H1 (cell line): Measurements from ENCODE around the gene RUFY1. TPM values are rescaled to one million over a fixed set of nuclear protein-coding genes. Genes with fewer than 3 reads are reported as not detected.
"Not testable (repeated sequence)": the region's sequence is repeated elsewhere in the genome, so short reads cannot be mapped to it uniquely, and the experiment has no call there.

ENCODE experiments used
- CTCF ChIA-PET: fragments of 300-600 bp; sonication (Branson Sonifier 250); formaldehyde crosslinking; loops from one replicate; lab custom pipeline; 2021; ENCODE audit not compliant: partially characterized antibody; lab: Charles Lee
- POLR2A ChIA-PET: fragments of 300-600 bp; sonication (Branson Sonifier 250); formaldehyde crosslinking; loops from one replicate; lab custom pipeline; 2021; ENCODE audit warnings: inconsistent platforms; ENCODE audit not compliant: partially characterized antibody; lab: Charles Lee
- DNase-seq, 2 experiments: peaks; one replicate each; pipeline versions ENCODE4 v3.0.0 to v3.0.0-alpha.2; 2010 to 2022; ENCODE audit warnings: low spot score in 2 of 2, low read depth in 1 of 2, mixed read lengths in 1 of 2
- FAIRE-seq: peaks from 2 replicates; lab custom pipeline; 2011; peaks lifted over from hg19 to GRCh38; lab: Jason Lieb, UNC
- H2AFZ ChIP-seq: 2 replicates; pipeline ENCODE4 v1.8.1; 2012; ENCODE audit warnings: low read length, inconsistent platforms
- H2AK5ac ChIP-seq: 2 replicates; pipeline ENCODE4 v1.6.1; 2013; ENCODE audit warnings: low read depth, low read length
- H2BK120ac ChIP-seq: replicated peaks from 2 replicates; pipeline ENCODE3; 2013; ENCODE audit warnings: low read depth, low read length, inconsistent platforms
- H2BK12ac ChIP-seq: 2 replicates; pipeline ENCODE4 v1.6.1; 2013; ENCODE audit warnings: low read depth, low read length
- H2BK15ac ChIP-seq: 2 replicates; pipeline ENCODE4 v1.6.1; 2013; ENCODE audit warnings: low read length
- H2BK20ac ChIP-seq: 2 replicates; pipeline ENCODE4 v1.6.1; 2013; ENCODE audit warnings: low read length
- H2BK5ac ChIP-seq: 2 replicates; pipeline ENCODE4 v1.6.1; 2013; ENCODE audit warnings: low read depth, low read length
- H3K14ac ChIP-seq: 2 replicates; pipeline ENCODE4 v1.6.1; 2013; ENCODE audit warnings: inconsistent platforms; ENCODE audit not compliant: insufficient read length
- H3K18ac ChIP-seq: 2 replicates; pipeline ENCODE4 v1.6.1; 2013; ENCODE audit warnings: low read length; ENCODE audit errors: extremely low read depth
- H3K23ac ChIP-seq: 2 replicates; pipeline ENCODE4 v1.6.1; 2013; ENCODE audit warnings: inconsistent platforms; ENCODE audit not compliant: insufficient read length
- H3K23me2 ChIP-seq: 2 replicates; pipeline ENCODE4 v1.6.1; 2013; ENCODE audit warnings: low read depth, low read length
- H3K27ac ChIP-seq: 2 replicates; pipeline ENCODE4 v1.6.1; 2011; ENCODE audit warnings: low read depth, low read length, inconsistent platforms
- H3K27me3 ChIP-seq, 4 experiments: replicated peaks in 1 of 4; 1 replicate in 1 of 4; 2 replicates in 3 of 4; pipeline versions ENCODE4 v1.6.1 to v1.8.1; 2011 to 2013; ENCODE audit warnings: low read length in 3 of 4, mild to moderate bottlenecking in 3 of 4, inconsistent platforms in 2 of 4, mixed read lengths in 2 of 4, moderate library complexity in 1 of 4; ENCODE audit not compliant: control insufficient read depth in 3 of 4, insufficient read depth in 3 of 4; ENCODE audit errors: extremely low read depth in 1 of 4
- H3K36me3 ChIP-seq, 4 experiments: 2 replicates each; pipeline versions ENCODE4 v1.6.1 to v1.8.1; 2011 to 2013; ENCODE audit warnings: mild to moderate bottlenecking in 4 of 4, low read length in 3 of 4, moderate library complexity in 2 of 4, control low read depth in 1 of 4, inconsistent platforms in 1 of 4; ENCODE audit not compliant: insufficient read depth in 4 of 4, control insufficient read depth in 2 of 4
- H3K4ac ChIP-seq: replicated peaks from 2 replicates; pipeline ENCODE3; 2013; ENCODE audit warnings: low read length, low read depth, mixed read lengths, inconsistent platforms; ENCODE audit not compliant: insufficient read length
- H3K4me1 ChIP-seq, 4 experiments: replicated peaks in 1 of 4; 1 replicate in 1 of 4; 2 replicates in 3 of 4; pipeline versions ENCODE4 v1.6.1 to v1.8.1; 2011 to 2013; ENCODE audit warnings: low read length in 3 of 4, inconsistent platforms in 2 of 4, mixed read lengths in 1 of 4; ENCODE audit not compliant: insufficient read depth in 4 of 4, control insufficient read depth in 3 of 4
- H3K4me2 ChIP-seq, 2 experiments: 2 replicates each; pipeline versions ENCODE4 v1.6.1 to v1.8.1; 2011 to 2013; ENCODE audit warnings: low read depth in 2 of 2, low read length in 2 of 2, control low read depth in 1 of 2, inconsistent platforms in 1 of 2, mild to moderate bottlenecking in 1 of 2; ENCODE audit not compliant: insufficient read depth in 1 of 2
- H3K4me3 ChIP-seq, 4 experiments: fragments of 200-600, 300-600 bp in 1 of 4; sonication (generic), shearing (Covaris generic), sonication (Bioruptor Twin) in 1 of 4; 2 replicates each; pipeline versions ENCODE4 v1.5.1 to v1.8.1; 2011 to 2016; ENCODE audit warnings: low read length in 4 of 4, low read depth in 3 of 4, control low read depth in 2 of 4, inconsistent platforms in 2 of 4, mild to moderate bottlenecking in 2 of 4, mixed read lengths in 1 of 4, moderate library complexity in 1 of 4; ENCODE audit not compliant: insufficient read depth in 2 of 4; ENCODE audit errors: extremely low read depth in 1 of 4
- H3K56ac ChIP-seq: replicated peaks from 2 replicates; pipeline ENCODE3; 2013; ENCODE audit warnings: low read depth, mild to moderate bottlenecking, mixed read lengths, low read length, inconsistent platforms; ENCODE audit not compliant: insufficient read length
- H3K79me1 ChIP-seq: 2 replicates; pipeline ENCODE4 v1.6.1; 2013; ENCODE audit warnings: low read depth, low read length, control low read depth
- H3K79me2 ChIP-seq, 2 experiments: 2 replicates each; pipeline versions ENCODE4 v1.6.1 to v1.8.1; 2012 to 2013; ENCODE audit warnings: low read length in 2 of 2, mild to moderate bottlenecking in 2 of 2, inconsistent platforms in 1 of 2; ENCODE audit not compliant: insufficient read depth in 2 of 2, control insufficient read depth in 1 of 2
- H3K9ac ChIP-seq, 4 experiments: replicated peaks in 1 of 4; 1 replicate in 1 of 4; 2 replicates in 3 of 4; pipeline versions ENCODE4 v1.6.1 to v1.8.1; 2011 to 2013; ENCODE audit warnings: low read depth in 3 of 4, low read length in 3 of 4, control low read depth in 2 of 4, mild to moderate bottlenecking in 2 of 4, moderate library complexity in 2 of 4, inconsistent platforms in 1 of 4; ENCODE audit errors: extremely low read depth in 1 of 4
- H3K9me3 ChIP-seq, 2 experiments: 2 replicates each; pipeline versions ENCODE4 v1.6.1 to v1.8.1; 2012 to 2013; ENCODE audit warnings: mild to moderate bottlenecking in 2 of 2, moderate library complexity in 2 of 2, control low read depth in 1 of 2, inconsistent platforms in 1 of 2, low read depth in 1 of 2, low read length in 1 of 2, mixed read lengths in 1 of 2; ENCODE audit not compliant: insufficient read depth in 2 of 2
- H4K20me1 ChIP-seq, 2 experiments: replicated peaks in 1 of 2; 2 replicates each; pipeline versions ENCODE3 to v1.8.1; 2011 to 2013; ENCODE audit warnings: inconsistent platforms in 2 of 2, low read length in 2 of 2, mild to moderate bottlenecking in 1 of 2; ENCODE audit not compliant: insufficient read depth in 2 of 2, control insufficient read depth in 1 of 2
- H4K5ac ChIP-seq: 2 replicates; pipeline ENCODE4 v1.6.1; 2013; ENCODE audit warnings: low read length, low read depth, mixed read lengths, inconsistent platforms; ENCODE audit not compliant: insufficient read length
- H4K8ac ChIP-seq: 2 replicates; pipeline ENCODE4 v1.8.0; 2013; ENCODE audit warnings: mild to moderate bottlenecking, moderate library complexity, low read length, inconsistent platforms; ENCODE audit not compliant: insufficient read depth; ENCODE audit errors: extremely low read depth
- H4K91ac ChIP-seq: replicated peaks from 2 replicates; pipeline ENCODE3; 2013; ENCODE audit warnings: low read length, mixed read lengths, inconsistent platforms; ENCODE audit not compliant: insufficient read length
- CEBPB ChIP-seq: IDR thresholded peaks from 2 replicates; pipeline ENCODE4 v1.6.1; 2012; ENCODE audit warnings: low read depth, low read length
- WGBS, 2 experiments: shearing (Covaris generic) in 1 of 2; methylation state at CpG; one replicate each; pipeline versions ENCODE4 v1.1.6 to v1.1.7; 2013 to 2015; ENCODE audit warnings: low lambda C conversion rate in 2 of 2, mixed read lengths in 2 of 2, inconsistent platforms in 1 of 2, low coverage in 1 of 2, missing lambda C conversion rate in 1 of 2; ENCODE audit not compliant: insufficient replicate concordance in 2 of 2, insufficient coverage in 1 of 2, insufficient read length in 1 of 2; ENCODE audit errors: extremely low coverage in 1 of 2, missing lambda C conversion rate in 1 of 2; 5-methylcytosine and 5-hydroxymethylcytosine counted together
- polyA plus RNA-seq, 7 experiments: library from polyadenylated mRNA; depleted of rRNA in 3 of 7; stranded (reverse) in 5 of 7; unstranded in 2 of 7; fragments of >200 nt in 5 of 7; fragments of 200-250 nt in 2 of 7; gene quantifications; 1 replicate in 5 of 7; 2 replicates in 1 of 7; 4 replicates in 1 of 7; pipeline versions ENCODE4 v1.2.1 to v1.2.3, GENCODE V29; 2011 to 2013; ENCODE audit warnings: missing spikeins in 2 of 7, mixed read lengths in 2 of 7
- small RNA-seq: library from polyadenylated mRNA; stranded (forward); fragments of <200 nt; extraction: miRNeasy Mini kit (QIAGEN cat#:217004); gene quantifications from one replicate; pipeline ENCODE3, GENCODE V24; 2013; ENCODE audit not compliant: insufficient read depth
- total RNA-seq: library from RNA; stranded (reverse); fragmentation: NEBNext Ultra II Directional; extraction: Animal tissue kit (Norgen Biotek cat#: 25700); gene quantifications from 2 replicates; pipeline ENCODE4 v1.2.1, GENCODE V29; 2021

The RUFY1 gene
- total and polyA plus RNA-seq, 2 of the 8 experiments (the other 6 are each of a cell fraction or from before 2014, with no cell fraction given) = 22.4 to 29.5 TPM

GRCh38 chr5:179658179-179658856 lies 108.0 kb downstream of the RUFY1 start:
- H3K4me1 ChIP-seq, H2BK20ac ChIP-seq, FAIRE-seq, H3K23ac ChIP-seq, CTCF ChIA-PET, H3K27ac ChIP-seq, H3K27me3 ChIP-seq, H3K23me2 ChIP-seq, H3K56ac ChIP-seq, H3K79me2 ChIP-seq, H3K9me3 ChIP-seq, DNase-seq, H3K79me1 ChIP-seq, H3K36me3 ChIP-seq, H3K14ac ChIP-seq, H2BK12ac ChIP-seq, H2BK15ac ChIP-seq, H4K5ac ChIP-seq, H4K20me1 ChIP-seq, H3K18ac ChIP-seq, H3K4ac ChIP-seq, H2BK5ac ChIP-seq, H2AK5ac ChIP-seq, H2BK120ac ChIP-seq, H4K8ac ChIP-seq: not testable (repeated sequence)
- Histone ChIP-seq H3K9ac (peak overlapping the region in 1 of 4 experiments; percentile 77; a peak in 1 of 7 replicates), H4K91ac (peak overlapping the region; percentile 96), H2AFZ (0 out of 2 replicates have a peak overlapping the region, but pooled peaks have one; percentile 31), H3K4me2 (peak overlapping the region; percentile 65 to 87), H3K4me3 (peak overlapping the region; percentile 50 to 72 (median 60))
- 23% methylated on average over 8 of the region's 29 CpGs; no CpG with 5 or more reads in 1 of the 2 experiments for WGBS, 2 experiments
- TF ChIP-seq CEBPB = 0 out of 2 replicates have a peak, but pooled peaks have one; percentile 14
- POLR2A ChIA-PET = interaction anchor here (1.0 kb wide), 1 partner anchor 10 kb away, joined by 3 read pairs; no protein-coding TSS in a partner anchor

Small RNA genes within 50 kb of the gene (small RNA-seq; reads per million reads assigned to genes)
- gene AC136628.3 (not detected), gene RF00017 (not detected)

Other genes with a start within 250 kb of the RUFY1 start
- 5.2 and 7.3 TPM in 2 replicates for gene ADAMTS2, start 205.1 kb upstream of the RUFY1 start, total RNA-seq
- gene ADAMTS2, start 205.1 kb upstream of the RUFY1 start, polyA plus RNA-seq (2011; rRNA removed) = 6.6 and 9.6 TPM in 2 replicates
- 720 and 735 TPM in 2 replicates for gene HNRNPH1, start 73.1 kb downstream of the RUFY1 start, total RNA-seq
- gene HNRNPH1, start 73.1 kb downstream of the RUFY1 start, polyA plus RNA-seq (2011; rRNA removed) = 130 and 170 TPM in 2 replicates
- gene CBY3, start 130.5 kb downstream of the RUFY1 start, total RNA-seq = 0.39 and 1.4 TPM in 2 replicates
- 0.38 and 0.39 TPM in 2 replicates for gene CBY3, start 130.5 kb downstream of the RUFY1 start, polyA plus RNA-seq (2011; rRNA removed)
- gene CANX, start 148.4 kb downstream of the RUFY1 start, total RNA-seq = 659 and 691 TPM in 2 replicates
- gene CANX, start 148.4 kb downstream of the RUFY1 start, polyA plus RNA-seq (2011; rRNA removed) = 128 and 136 TPM in 2 replicates
- 41.9 and 45.6 TPM in 2 replicates for gene MAML1, start 182.3 kb downstream of the RUFY1 start, total RNA-seq
- 17.1 and 21.8 TPM in 2 replicates for gene MAML1, start 182.3 kb downstream of the RUFY1 start, polyA plus RNA-seq (2011; rRNA removed)
- 1.1 and 2.2 TPM in 2 replicates for gene LTC4S, start 243.4 kb downstream of the RUFY1 start, total RNA-seq
- 3.7 and 3.8 TPM in 2 replicates for gene LTC4S, start 243.4 kb downstream of the RUFY1 start, polyA plus RNA-seq (2011; rRNA removed)